Anterior cingulate cortex (tissue), 58 donors: ENCODE measurements around the gene ZC3H11A.
A peak's percentile ranks its signal among the peaks of the same experiment; 100 is the strongest.
"Not testable (repeated sequence)": the region's sequence is repeated elsewhere in the genome, so short reads cannot be mapped to it uniquely, and the experiment has no call there.

ENCODE experiments used
- DNase-seq, 58 donors: peaks; one replicate each; lab custom pipeline; 2025; lab: John Stamatoyannopoulos, UW

ZC3H11A gene

DNA sequence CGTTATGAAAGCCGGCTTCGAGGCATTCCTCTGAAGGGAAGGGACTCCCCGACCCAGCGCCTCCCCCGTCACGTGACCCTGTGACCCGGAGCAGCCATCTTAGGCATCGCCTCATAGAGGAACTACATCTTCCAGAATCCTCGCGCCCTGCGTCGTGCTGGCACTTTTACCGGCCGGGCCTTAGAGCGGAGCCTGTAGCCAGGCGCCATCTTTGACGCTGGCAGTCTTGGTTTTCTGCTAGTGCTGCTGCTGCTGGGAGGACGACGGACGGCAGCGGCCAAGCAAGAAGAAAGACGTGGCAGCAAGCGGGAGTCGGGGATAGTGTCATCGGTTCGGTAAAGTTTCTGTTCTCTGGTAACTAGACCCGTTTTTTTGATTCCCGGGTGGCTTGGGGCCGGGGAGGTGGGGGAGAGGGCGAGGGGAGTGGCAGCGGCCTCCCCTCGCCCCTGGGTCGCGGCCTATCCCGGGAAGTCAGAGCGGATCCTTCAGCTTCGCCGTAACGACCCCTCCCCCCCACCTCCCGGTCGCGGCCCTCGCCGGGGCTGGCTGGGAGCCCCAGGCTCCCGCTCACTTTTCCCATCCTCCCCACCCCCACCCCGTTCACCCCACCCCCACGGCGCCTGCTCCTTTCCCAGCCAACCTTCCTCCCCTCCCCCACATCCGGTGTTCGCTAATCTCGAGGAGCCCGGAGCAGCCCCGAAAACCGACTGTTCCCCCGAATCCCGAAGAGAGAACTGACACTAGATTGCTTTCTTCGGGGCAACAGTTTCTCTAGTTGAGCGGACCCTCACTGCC lies at the start of gene ZC3H11A, which contains the start of gene ZBED6:
TSS of gene ZC3H11A (plus strand) at position 183 of the 795 bp plus-strand sequence. CDS start 21,448 bp downstream, outside the sequence.
TSS of gene ZBED6 (plus strand) at position 183 of the 795 bp plus-strand sequence. CDS start 1,900 bp downstream, outside the sequence.
- peak; percentile 83 to 99 (median 97) for DNase-seq

DNA sequence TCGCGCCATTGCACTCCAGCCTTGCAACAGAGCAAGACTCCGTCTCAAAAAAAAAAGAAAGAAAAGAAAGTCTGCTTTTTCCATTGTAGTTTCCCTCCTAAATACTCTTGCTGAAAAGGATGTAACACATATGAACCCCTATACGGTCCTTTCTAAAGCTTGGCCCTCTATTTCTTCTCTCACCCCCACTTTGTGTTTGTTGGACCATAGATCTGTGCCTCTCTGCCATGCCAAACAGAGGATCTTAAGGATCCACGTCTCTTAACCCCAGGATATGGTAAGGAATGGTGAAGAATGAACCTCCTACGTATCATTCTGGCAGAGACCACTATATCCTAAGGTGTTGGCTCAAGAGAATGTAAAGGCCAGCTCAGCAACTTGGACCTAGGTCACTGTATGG lies 49.1 kb upstream of the ZC3H11A start:
- DNase-seq, result no peak

DNA sequence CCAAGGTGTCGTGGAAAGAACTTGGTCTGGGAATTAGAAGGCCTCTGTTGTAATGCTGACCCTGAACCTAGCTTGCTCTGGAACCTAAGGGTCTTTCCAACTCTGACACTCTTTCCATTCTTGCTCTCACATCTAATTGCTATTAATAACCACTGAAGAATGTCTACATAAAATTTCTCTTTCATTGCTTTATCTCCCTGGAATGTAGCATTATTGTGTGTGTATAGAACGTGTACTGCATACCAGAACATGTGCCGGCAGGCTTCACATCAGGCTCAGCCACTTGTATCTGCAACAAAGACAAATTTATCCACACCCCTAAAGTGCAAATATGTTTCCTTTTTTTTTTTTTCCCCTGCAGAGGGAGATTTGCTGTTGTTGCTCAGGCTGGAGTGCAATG lies 44.4 kb upstream of the ZC3H11A start:
- DNase-seq, result no peak

DNA sequence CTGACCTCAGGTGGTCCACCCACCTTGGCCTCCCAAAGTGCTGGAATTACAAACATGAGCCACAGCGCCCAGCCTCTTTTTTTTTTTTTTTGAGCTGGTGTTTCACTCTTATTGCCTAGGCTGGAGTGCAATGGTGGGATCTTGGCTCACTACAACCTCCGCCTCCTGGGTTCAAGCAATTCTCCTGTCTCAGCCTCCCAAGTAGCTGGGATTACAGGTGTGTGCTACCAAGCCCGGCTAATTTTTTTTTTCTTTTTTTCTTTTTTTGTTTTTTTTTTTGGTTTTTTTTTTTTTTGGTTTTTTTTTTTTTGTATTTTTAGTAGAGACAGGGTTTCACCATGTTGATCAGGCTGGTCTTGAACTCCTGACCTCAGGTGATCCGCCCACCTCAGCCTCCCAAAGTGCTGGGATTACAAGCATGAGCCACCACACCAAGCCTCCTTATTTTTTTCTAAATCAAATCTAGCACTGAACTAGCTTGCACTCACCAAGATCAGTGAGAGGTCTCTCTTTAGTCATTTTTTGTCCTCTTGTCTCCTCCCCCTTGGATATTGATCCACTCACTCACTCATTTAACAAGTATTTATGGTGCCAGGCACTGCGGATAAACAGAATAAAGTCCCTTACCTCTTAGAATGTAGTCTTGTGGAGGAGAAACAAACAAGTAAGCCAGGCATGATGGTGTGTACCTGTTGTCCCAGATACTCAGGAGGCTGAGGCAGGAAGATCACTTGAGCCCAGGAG lies 43.6 kb upstream of the ZC3H11A start:
- DNase-seq, result not testable (repeated sequence)

DNA sequence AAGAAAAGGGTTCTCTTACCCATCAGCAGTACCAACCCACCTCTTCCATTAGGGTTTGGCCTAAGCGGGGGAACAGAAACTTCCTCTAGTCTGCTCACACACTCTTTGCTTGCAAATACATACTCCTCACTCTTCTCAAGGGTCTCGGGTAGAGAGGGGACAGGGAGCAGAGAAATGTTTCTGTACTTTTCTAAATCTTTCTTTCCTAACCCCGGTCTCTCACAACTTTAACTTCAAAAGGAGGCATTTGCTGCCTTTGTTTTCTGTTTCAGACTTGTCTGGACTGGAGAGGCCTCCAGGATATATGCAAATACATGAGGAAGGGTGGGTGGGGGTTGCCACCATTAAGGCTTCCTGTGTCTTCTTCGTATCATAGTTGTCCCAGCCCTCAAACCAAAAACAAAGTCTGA lies 41.0 kb upstream of the ZC3H11A start:
- no peak for DNase-seq

DNA sequence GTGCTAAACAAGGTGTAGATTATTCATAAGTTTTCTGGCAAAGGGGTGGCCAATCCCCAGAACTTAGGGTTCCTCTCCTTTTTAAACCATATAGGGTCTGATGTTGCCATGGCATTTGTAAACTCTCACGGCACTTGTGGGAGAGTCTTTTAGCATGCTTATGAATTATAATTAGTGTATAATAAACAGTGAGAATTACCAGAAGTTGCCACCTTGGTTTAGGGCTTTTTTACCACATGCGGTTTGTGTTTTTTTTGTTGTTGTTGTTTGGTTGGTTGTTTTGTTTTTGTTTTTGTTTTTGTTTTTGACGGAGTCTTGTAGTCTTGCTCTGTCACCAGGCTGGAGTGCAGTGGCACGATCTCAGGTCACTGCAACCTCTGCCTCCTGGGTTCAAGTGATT lies 39.4 kb upstream of the ZC3H11A start:
- DNase-seq, result no peak

DNA sequence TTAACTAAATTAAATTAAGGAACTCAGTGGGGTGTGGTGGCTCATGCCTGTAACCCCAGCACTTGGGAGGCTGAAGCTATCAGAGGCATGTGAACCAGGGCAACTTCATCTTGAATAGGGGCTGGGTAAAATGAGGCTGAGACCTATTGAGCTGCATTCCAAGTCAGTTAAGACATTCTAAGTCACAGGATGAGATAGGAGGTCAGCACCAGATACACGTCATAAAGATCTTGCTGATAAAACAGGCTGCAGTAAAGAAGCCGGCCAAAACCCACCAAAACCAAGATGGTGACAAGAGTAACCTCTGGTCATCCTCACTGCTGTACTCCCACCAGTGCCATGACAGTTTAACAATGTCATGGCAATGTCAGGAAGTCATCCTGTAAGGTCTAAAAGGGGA lies 36.7 kb upstream of the ZC3H11A start:
- DNase-seq, result not testable (repeated sequence)

DNA sequence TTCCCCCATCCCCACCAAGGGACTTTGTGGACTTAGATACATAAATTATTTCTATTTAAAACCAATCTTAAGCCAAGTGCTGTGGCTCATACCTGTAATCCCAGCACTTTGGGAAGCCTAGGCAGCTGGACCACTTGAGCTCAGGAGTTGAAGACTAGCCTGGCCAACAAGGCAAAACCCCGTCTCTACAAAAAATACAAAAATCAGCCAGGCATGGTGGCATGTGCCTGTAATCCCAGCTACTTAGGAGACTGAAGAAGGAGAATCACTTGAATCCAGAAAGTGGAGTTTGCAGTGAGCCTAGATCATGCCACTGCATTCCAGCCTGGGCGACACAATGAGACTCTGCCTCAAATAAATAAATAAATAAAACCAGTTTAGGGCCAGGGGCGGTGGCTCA lies 34.9 kb upstream of the ZC3H11A start:
- DNase-seq, result no peak

DNA sequence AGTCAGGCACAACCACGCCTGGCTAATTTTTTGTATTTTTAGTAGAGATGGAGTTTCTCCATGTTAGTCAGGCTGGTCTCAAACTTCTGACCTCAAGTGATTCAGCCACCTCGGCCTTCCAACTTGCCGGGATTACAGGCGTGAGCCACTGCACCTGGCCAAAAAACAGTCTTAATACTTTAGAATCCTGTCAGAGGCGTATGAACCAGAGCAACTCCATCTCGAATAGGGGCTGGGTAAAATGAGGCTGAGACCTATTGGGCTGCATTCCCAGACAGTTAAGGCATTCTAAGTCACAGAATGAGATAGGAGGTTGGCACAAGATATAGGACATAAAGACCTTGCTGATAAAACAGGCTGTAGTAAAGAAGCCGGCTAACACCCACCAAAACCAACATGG lies 33.5 kb upstream of the ZC3H11A start:
- not testable (repeated sequence) for DNase-seq

DNA sequence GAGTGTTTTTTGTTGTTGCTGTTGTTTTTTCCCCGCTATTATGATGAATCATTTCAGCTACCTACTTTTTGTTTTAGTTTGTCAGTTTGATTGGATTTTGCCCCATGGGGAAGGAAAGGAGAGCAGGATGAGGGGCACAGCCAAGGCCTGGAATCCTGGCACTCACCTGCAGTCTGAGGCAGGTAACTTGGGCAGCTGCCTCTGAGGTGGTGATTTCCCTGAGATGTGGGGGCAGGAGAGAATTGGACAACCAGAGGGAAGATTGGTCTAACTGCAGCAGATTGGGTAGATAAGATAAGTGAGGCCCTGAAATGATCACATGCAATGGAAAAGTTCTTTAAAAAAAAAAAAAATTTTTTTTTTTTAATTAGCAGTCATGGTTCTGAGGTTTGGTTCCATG lies 31.9 kb upstream of the ZC3H11A start:
- no peak for DNase-seq

DNA sequence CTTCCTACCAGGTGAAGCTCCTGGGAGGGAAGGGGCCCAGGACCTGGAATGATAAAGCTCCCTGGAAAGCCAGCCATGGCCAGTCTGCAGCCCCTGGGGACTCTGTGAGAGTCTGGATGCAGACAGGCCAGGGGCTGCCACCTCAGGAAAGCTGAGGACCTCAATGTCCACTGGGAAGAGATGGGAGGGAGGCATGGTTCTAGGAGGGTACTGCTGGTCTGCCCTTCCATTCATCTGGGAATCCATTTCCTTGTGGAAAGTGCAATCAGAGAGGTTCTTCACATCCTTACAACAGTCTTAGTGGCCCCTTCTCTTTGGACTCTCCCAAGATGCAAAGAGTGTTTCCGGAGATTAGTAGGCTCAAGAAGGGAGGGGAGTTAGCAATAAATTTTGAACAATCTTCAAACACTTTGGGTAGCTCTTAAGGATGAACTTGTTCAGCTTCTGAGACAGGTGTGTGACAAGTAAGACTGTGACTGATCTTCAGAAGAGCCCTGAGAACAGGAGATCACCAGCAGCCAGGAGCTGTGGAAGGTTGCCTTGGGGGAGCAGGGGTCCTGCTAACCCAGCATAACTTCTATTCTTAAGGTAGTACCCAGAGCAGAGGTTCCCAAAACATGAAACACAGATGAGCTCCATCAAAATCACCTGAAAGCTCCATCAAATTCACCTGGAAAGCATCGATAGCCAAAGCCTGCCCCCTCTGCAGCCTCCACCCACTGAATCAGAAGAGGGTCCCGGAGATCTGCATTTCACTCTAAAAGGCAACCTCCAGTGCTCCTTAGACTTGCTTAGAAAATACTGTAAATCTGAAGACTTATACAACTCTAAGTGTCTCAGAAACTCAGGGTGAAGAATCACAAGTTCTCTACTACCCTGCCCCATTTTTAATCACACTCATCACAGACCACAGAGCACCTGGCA lies 31.1 kb upstream of the ZC3H11A start:
- DNase-seq, result no peak

DNA sequence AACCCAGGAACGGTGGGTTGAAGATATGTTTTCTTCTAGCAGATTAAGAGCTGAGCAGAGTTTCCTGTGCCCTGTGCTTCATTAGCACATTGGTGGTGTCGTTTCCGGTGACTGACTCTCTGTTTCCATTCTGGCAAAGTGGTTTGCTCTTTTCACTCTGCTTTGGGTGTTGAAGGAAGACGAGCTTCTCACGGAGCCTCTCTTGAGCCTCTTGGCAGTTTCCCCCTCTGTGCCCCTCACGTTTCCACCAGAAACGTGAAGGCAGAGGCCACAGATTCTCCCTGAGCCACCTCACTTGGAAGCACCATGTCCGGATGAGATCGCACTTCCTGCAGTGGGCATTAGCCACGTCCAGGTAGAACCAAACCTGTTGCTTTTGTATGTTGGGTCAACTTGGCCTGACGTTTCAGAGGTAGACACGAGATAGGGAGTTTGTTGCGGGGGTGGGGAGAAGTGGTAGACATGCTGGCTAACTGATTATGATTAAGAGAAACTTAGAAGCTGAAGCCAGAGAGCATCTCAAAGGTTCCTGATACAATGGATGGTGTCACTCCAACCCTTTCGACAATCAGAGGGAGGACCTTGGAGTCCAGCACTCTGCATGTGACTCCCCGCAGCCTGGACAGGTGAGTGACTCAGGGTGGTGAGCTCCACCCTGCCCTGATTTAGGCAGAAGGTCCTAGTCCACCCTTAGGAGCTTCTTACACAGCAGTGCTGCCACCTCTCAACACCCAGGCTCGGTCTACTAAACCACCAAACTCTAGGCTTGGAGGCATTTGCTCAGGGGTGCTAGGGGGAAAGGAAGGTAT lies 30.2 kb upstream of the ZC3H11A start, which contains the start of gene LAX1:
TSS of gene LAX1 (plus strand) at position 155 of the 809 bp plus-strand sequence. CDS start at position 538, 383 bp downstream.
- DNase-seq, result no peak

DNA sequence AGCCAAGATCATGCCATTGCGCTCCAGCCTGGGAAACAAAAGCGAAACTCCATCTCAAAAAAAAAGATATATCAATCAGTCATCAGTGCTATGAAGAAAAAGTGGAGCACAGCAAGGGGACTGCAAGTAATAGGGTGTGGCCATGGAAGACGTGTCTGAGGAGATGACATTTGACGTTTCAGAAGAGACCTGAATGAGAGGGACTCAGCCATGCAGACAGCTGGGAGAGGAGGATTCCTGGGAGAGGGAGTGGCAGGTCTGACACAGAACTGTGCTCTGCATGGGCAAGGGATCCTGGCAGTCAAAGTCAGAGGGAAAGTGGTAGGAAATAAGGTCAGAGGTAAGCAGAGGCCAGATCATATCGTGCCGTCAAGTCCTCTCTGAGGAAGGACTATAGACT lies 27.2 kb upstream of the ZC3H11A start:
- no peak for DNase-seq

DNA sequence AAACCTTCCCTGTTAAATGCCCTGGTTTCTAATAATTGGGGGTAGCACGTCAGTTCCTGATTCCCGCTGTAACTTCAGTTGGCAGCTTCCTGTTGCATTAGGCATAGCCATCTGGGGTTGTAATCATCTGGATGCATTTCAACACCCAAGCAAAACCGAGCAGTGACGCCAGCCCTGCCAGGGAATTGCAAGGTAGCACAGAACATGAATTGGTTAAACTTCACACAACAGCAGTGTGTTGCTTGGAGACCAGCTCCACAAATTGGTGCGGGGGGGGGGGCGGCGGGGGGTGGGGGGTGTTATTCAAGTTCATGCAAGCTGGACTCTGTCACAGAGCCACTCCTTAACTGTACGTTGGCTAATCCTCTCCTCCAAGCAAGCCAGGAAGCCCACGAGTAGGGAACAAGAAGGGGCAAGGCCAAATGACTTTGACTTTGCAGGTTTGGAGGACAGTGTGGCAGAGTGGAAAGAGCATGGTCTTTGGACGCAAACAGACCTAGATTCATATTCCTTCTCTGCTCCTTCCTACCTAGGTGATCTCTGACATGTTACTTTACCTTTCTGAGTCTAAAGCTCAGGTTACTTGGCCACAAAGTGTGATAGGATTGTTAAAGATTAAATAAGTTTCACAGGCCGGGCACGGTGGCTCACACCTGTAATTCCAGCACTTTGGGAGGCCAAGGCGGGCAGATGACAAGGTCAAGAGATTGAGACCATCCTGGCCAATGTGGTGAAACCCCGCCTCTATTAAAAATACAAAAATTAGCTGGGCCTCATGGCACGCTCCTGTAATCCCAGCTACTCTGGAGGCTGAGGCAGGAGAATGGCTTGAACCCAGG lies 25.7 kb upstream of the ZC3H11A start:
- peak in 40 of 58 donors; percentile 3 to 61 (median 18) for DNase-seq

DNA sequence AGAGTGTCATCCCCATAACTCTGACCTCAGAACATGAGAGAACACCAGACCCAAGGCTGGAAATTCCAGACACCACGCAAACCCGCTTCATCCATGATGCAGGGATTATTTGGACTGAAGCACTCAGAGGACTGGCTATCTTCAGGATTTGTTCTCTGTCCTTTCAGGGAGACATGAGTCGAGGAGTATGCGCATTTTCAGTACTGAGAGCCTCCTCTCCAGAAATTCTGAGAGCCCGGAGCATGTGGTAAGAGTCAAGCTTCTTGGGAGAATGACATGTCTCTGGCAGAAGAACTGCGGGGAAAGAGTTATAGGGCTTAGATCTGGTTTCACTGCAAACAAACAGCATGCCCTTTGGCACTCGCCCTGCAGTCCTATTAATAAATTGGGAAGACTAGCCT lies 23.5 kb upstream of the ZC3H11A start:
- no peak for DNase-seq

DNA sequence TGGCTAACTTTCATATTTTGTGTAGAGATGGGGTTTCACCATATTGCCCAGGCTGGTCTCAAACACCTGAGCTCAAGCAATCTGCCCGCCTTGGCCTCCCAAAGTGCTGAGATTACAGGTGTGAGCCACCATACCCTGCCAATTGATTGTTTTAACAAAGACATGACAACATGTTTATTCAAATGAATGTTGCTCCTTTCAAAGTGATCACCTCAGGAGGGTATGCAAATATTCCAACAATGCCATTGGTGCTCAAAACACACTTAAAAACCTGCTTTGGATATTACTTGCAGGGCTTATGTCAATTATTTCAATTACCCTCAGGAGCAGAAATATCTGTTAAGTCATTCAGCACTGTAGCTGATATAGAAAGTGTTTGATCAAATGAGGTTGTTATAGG lies 22.6 kb upstream of the ZC3H11A start:
- no peak for DNase-seq

DNA sequence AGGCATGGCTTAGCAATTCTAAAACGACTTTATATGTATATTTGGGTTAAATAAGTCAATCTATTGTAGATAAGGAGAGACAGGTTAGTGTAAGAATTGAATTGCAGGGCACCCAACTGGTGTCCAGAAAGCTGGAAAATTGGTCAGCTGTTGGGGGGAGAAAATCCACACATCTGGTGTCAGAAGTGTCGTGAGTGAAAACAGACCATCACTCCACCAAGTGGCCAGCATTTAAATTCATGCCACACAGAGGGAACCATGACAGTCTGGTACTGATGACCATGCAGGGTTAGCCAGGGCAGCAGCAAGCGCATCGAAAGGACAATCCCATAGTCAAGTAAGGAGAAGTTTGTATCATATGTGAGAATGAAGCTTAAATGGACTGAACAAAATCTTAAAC lies 18.8 kb upstream of the ZC3H11A start:
- peak in 24 of 58 donors; percentile 3 to 50 (median 16) for DNase-seq

DNA sequence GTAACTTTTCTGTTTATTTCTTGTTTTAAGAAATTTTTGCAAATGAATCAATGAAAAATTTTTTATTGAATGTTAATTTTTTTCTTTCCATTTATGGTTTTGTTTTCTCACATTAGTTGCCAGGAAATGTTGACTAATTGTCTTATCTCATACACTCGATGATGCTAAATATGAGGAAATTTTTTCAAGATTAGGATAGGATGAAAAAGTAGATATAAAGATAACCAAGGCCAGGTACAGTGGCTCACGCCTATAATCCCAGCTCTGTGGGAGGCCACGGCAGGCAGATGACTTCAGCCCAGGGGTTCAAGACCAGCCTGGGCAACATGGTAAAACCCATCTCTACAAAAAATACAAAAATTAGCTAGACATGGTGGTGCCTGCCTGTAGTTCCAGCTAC lies 17.8 kb upstream of the ZC3H11A start:
- no peak for DNase-seq

DNA sequence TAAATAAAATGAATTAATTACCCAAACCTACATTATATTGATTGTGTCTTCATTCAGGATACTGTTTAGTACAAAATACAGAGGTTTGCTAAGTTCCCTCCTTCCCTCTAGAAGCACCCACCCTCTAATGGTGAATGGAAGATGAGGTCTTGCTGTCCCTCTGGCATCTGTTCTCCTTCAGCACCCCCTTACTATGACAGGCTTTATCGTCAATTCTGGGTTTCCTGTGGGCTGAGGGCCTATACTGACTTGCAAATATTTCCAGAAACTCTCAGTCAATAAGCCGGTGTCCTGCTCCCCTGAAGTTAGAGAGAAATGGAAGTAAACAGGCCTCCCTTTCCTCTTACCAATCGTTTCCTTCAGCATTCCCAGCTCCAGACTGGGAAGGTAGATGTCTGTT lies 17.3 kb upstream of the ZC3H11A start:
- no peak for DNase-seq
